Vagina (tissue), 2 donors: ENCODE measurements around the gene AHDC1.

ENCODE experiments used
- POLR2A ChIP-seq, 2 donors: fragments of 450-650 bp; IDR thresholded peaks; one replicate each; pipeline ENCODE4 v1.6.1; 2017; ENCODE audit warnings: antibody characterized with exemption in 2 of 2, mild to moderate bottlenecking in 2 of 2, moderate library complexity in 2 of 2
- POLR2AphosphoS5 ChIP-seq, 2 donors: sonication (generic); formaldehyde crosslinking; IDR thresholded peaks; one replicate each; pipeline ENCODE4 v1.9.0; 2017; ENCODE audit warnings: antibody characterized with exemption in 2 of 2, mild to moderate bottlenecking in 2 of 2, low read depth in 1 of 2; ENCODE audit not compliant: insufficient read depth in 1 of 2
- TF ChIP-seq, protein P1 (sequence below), 3 experiments: fragments of 450-650 bp in 2 of 3; fragments of 200-600 bp in 1 of 3; sonication (generic) in 1 of 3; IDR thresholded peaks; one replicate each; pipeline ENCODE4 v1.5.1; 2017 to 2019; ENCODE audit warnings: antibody characterized with exemption in 3 of 3, mild to moderate bottlenecking in 2 of 3, moderate library complexity in 2 of 3

GRCh38 chr1:27647328-27647727 lies 43.4 kb upstream of the AHDC1 start:
- TF ChIP-seq, protein P1, sequence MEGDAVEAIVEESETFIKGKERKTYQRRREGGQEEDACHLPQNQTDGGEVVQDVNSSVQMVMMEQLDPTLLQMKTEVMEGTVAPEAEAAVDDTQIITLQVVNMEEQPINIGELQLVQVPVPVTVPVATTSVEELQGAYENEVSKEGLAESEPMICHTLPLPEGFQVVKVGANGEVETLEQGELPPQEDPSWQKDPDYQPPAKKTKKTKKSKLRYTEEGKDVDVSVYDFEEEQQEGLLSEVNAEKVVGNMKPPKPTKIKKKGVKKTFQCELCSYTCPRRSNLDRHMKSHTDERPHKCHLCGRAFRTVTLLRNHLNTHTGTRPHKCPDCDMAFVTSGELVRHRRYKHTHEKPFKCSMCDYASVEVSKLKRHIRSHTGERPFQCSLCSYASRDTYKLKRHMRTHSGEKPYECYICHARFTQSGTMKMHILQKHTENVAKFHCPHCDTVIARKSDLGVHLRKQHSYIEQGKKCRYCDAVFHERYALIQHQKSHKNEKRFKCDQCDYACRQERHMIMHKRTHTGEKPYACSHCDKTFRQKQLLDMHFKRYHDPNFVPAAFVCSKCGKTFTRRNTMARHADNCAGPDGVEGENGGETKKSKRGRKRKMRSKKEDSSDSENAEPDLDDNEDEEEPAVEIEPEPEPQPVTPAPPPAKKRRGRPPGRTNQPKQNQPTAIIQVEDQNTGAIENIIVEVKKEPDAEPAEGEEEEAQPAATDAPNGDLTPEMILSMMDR (IDR thresholded peaks at IDR 0.05) = no peak
- TF ChIP-seq POLR2AphosphoS5 (IDR thresholded peaks at IDR 0.05; ENCODE audit: insufficient read depth in 1 of 2, low read depth in 1 of 2) = no peak
- no peak for TF ChIP-seq POLR2A (IDR thresholded peaks at IDR 0.05)
